Esophagus squamous epithelium (tissue), 4 donors: Measurements from ENCODE around the gene CUL7.

ENCODE experiments used
- POLR2A ChIP-seq, 4 donors: fragments of 450-650 bp; IDR thresholded peaks; one replicate each; pipeline ENCODE4 v1.6.1; 2017; ENCODE audit warnings: antibody characterized with exemption in 4 of 4, mild to moderate bottlenecking in 4 of 4, moderate library complexity in 3 of 4
- TF ChIP-seq, protein P1 (sequence below), 6 experiments: fragments of 450-650 bp in 4 of 6; fragments of 200-600 bp in 2 of 6; sonication (generic) in 2 of 6; IDR thresholded peaks; one replicate each; pipeline ENCODE4 v1.5.1; 2016 to 2019; ENCODE audit warnings: antibody characterized with exemption in 6 of 6, mild to moderate bottlenecking in 4 of 6, moderate library complexity in 4 of 6

- TF ChIP-seq, protein P1, sequence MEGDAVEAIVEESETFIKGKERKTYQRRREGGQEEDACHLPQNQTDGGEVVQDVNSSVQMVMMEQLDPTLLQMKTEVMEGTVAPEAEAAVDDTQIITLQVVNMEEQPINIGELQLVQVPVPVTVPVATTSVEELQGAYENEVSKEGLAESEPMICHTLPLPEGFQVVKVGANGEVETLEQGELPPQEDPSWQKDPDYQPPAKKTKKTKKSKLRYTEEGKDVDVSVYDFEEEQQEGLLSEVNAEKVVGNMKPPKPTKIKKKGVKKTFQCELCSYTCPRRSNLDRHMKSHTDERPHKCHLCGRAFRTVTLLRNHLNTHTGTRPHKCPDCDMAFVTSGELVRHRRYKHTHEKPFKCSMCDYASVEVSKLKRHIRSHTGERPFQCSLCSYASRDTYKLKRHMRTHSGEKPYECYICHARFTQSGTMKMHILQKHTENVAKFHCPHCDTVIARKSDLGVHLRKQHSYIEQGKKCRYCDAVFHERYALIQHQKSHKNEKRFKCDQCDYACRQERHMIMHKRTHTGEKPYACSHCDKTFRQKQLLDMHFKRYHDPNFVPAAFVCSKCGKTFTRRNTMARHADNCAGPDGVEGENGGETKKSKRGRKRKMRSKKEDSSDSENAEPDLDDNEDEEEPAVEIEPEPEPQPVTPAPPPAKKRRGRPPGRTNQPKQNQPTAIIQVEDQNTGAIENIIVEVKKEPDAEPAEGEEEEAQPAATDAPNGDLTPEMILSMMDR (IDR thresholded peaks at IDR 0.05), result no peak
- TF ChIP-seq POLR2A (IDR thresholded peaks at IDR 0.05), result no peak
These were observed 4.9 kb upstream of the CUL7 start for GRCh38 chr6:43058531-43058930.
